ENCODE measurements around the gene PPP2R2C. TPM values are rescaled to one million over a fixed set of nuclear protein-coding genes. Genes with fewer than 3 reads are reported as not detected.
A peak's percentile ranks its signal among the peaks of the same experiment; 100 is the strongest.

Gene PPP2R2C
- total RNA-seq, 1 experiment from 2014 or later = 9.5 TPM

DNA sequence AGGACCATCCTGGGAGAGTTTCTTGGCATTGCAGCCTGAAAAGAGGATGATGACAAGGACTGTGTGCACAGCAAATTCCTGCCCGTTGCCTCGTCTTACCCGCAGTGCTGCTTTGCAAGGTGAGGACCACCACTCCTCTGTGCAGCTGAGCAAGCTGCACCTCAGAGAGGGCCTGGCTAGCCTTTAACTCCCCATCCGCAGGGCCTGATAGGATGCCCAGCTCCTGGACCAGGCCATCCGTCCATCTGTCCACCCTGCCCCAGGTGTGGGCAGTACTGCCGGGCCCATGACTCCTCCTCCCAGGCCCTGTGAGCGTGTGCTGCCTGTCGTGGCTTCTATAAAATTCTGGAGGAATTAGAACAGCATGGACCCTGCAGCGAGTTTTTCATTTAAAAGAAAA is 43.9 kb upstream of the PPP2R2C start:
- POLR2A ChIA-PET (ENCODE audit: unreplicated experiment) = no interaction called here
- Histone ChIP-seq H4K20me1 (ENCODE audit: low read length) (no peaks in the 10 kb centered on the region), H3K9ac (ENCODE audit: low read length) (no peak overlapping the region), H3K79me2 (ENCODE audit: low read length) (no peaks in the 10 kb centered on the region), H3K9me2 (replicated peaks; ENCODE audit: low read length) (no peaks in the 10 kb centered on the region), H3K4me3 (ENCODE audit: low read length) (no peak overlapping the region), H3F3A (ENCODE audit: low read length, unreplicated experiment) (no peaks in the 10 kb centered on the region), H3K9me3 (ENCODE audit: low read length) (no peaks in the 10 kb centered on the region), H3K4me2 (ENCODE audit: low read length) (no peak overlapping the region), H2AFZ (ENCODE audit: low read length) (no peak overlapping the region), H3K4me1 (ENCODE audit: insufficient read depth, low read length) (no peaks in the 10 kb centered on the region), H3K36me3 (ENCODE audit: low read depth, low read length) (no peaks in the 10 kb centered on the region), H3K27ac (ENCODE audit: low read length) (no peak overlapping the region), H3K27me3 (ENCODE audit: low read length) (no peaks in the 10 kb centered on the region)
- TF ChIP-seq EZH2 (IDR thresholded peaks at IDR 0.05; ENCODE audit: low read length, unreplicated experiment) (no peak), EZH2phosphoT487 (IDR thresholded peaks at IDR 0.05; ENCODE audit: borderline replicate concordance, low read length) (no peak)
- TF ChIP-seq, protein P1, sequence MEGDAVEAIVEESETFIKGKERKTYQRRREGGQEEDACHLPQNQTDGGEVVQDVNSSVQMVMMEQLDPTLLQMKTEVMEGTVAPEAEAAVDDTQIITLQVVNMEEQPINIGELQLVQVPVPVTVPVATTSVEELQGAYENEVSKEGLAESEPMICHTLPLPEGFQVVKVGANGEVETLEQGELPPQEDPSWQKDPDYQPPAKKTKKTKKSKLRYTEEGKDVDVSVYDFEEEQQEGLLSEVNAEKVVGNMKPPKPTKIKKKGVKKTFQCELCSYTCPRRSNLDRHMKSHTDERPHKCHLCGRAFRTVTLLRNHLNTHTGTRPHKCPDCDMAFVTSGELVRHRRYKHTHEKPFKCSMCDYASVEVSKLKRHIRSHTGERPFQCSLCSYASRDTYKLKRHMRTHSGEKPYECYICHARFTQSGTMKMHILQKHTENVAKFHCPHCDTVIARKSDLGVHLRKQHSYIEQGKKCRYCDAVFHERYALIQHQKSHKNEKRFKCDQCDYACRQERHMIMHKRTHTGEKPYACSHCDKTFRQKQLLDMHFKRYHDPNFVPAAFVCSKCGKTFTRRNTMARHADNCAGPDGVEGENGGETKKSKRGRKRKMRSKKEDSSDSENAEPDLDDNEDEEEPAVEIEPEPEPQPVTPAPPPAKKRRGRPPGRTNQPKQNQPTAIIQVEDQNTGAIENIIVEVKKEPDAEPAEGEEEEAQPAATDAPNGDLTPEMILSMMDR (conservative IDR thresholded peaks at IDR 0.05; ENCODE audit: low read depth, low read length) = no peak
- CTCF ChIA-PET = no interaction called here
- ATAC-seq = no peak
- intact Hi-C loops (cut with micrococcal nuclease) = no loop called here
- no TSS peak for BruUV-seq (replicated peaks)
- DNase-seq = no peak

DNA sequence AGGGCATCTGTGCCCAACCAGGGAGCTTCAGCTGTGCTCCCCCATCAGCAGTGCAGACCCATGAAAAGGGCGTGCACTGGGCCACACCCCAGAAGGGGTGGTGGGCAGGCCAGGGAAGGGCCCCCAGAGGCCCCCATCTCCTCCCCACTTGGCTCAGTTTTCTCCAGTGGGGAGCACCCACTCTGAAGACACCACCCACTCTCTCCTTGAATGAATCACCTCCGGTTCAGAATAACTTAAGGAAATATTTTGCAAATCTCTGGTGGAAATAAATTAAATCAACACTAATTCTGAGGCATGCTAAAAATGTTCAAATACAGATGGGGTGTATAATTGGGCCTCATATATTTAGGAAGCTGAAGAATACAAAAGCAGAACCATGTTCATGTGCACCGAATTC is 41.3 kb upstream of the PPP2R2C start:
- ChIA-PET CTCF (no interaction called here), POLR2A (ENCODE audit: unreplicated experiment) (no interaction called here)
- Histone ChIP-seq H3K4me1 (ENCODE audit: insufficient read depth, low read length) (no peaks in the 10 kb centered on the region), H3F3A (ENCODE audit: low read length, unreplicated experiment) (no peaks in the 10 kb centered on the region), H3K27ac (ENCODE audit: low read length) (no peak overlapping the region), H3K9ac (ENCODE audit: low read length) (no peak overlapping the region), H3K9me3 (ENCODE audit: low read length) (no peaks in the 10 kb centered on the region), H3K79me2 (ENCODE audit: low read length) (no peaks in the 10 kb centered on the region), H3K9me2 (replicated peaks; ENCODE audit: low read length) (no peaks in the 10 kb centered on the region), H3K4me2 (ENCODE audit: low read length) (no peak overlapping the region), H3K4me3 (ENCODE audit: low read length) (no peak overlapping the region), H4K20me1 (ENCODE audit: low read length) (no peaks in the 10 kb centered on the region), H2AFZ (ENCODE audit: low read length) (no peak overlapping the region), H3K27me3 (ENCODE audit: low read length) (no peaks in the 10 kb centered on the region), H3K36me3 (ENCODE audit: low read depth, low read length) (no peaks in the 10 kb centered on the region)
- ATAC-seq (no peak), DNase-seq (no peak)
- BruUV-seq (replicated peaks) = no TSS peak
- intact Hi-C loops (cut with micrococcal nuclease) = no loop called here
- TF ChIP-seq EZH2phosphoT487 (IDR thresholded peaks at IDR 0.05; ENCODE audit: borderline replicate concordance, low read length) (no peak), EZH2 (IDR thresholded peaks at IDR 0.05; ENCODE audit: low read length, unreplicated experiment) (no peak)
- TF ChIP-seq, protein P1 (conservative IDR thresholded peaks at IDR 0.05; ENCODE audit: low read depth, low read length) = no peak

DNA sequence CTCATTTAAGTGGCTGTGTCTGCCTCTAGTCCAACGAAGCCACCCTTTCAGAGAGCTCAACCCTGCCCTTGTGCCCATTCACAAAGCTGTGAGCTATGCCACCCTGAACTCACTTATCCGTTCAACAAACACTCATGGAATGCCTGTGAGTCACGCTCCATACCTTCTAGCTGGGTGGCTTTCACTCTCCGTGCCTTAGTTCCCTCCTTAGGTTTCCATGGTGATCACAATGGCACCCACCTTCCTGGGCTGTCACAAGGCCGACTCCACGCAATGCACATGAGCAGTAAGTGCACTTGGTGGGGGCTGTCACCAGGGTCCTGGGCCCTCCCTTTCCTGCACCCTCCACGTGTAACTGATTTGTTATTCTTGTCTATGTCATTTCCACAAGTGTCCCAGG is 37.2 kb upstream of the PPP2R2C start:
- Histone ChIP-seq H3K4me2 (ENCODE audit: low read length) (no peak overlapping the region), H3K27ac (ENCODE audit: low read length) (no peak overlapping the region), H3K9me2 (replicated peaks; ENCODE audit: low read length) (no peaks in the 10 kb centered on the region), H3K79me2 (ENCODE audit: low read length) (no peaks in the 10 kb centered on the region), H2AFZ (ENCODE audit: low read length) (no peak overlapping the region), H3K9me3 (ENCODE audit: low read length) (peaks cover 7% of the 10 kb centered on the region; the same call in 1 of the 2 replicates), H3K4me1 (ENCODE audit: insufficient read depth, low read length) (no peaks in the 10 kb centered on the region), H4K20me1 (ENCODE audit: low read length) (no peaks in the 10 kb centered on the region), H3K4me3 (ENCODE audit: low read length) (no peak overlapping the region), H3F3A (ENCODE audit: low read length, unreplicated experiment) (no peaks in the 10 kb centered on the region), H3K36me3 (ENCODE audit: low read depth, low read length) (no peaks in the 10 kb centered on the region), H3K9ac (ENCODE audit: low read length) (no peak overlapping the region), H3K27me3 (ENCODE audit: low read length) (no peaks in the 10 kb centered on the region)
- TF ChIP-seq EZH2 (IDR thresholded peaks at IDR 0.05; ENCODE audit: low read length, unreplicated experiment) (no peak), EZH2phosphoT487 (IDR thresholded peaks at IDR 0.05; ENCODE audit: borderline replicate concordance, low read length) (no peak)
- TF ChIP-seq, protein P1 (conservative IDR thresholded peaks at IDR 0.05; ENCODE audit: low read depth, low read length) = no peak
- peak; percentile 35 for DNase-seq
- CTCF ChIA-PET = no interaction called here
- POLR2A ChIA-PET (ENCODE audit: unreplicated experiment) = no interaction called here
- intact Hi-C loops (cut with micrococcal nuclease) = no loop called here
- no TSS peak for BruUV-seq (replicated peaks)
- ATAC-seq = no peak

Data from PC-3 (cell line).